ENCODE results near the gene UNC13B. TPM values are rescaled to one million over a fixed set of nuclear protein-coding genes. Genes with fewer than 3 reads are reported as not detected.
A peak's percentile ranks its signal among the peaks of the same experiment; 100 is the strongest.

Gene UNC13B
- total RNA-seq, 1 experiment from 2014 or later, result 19.7 TPM

DNA sequence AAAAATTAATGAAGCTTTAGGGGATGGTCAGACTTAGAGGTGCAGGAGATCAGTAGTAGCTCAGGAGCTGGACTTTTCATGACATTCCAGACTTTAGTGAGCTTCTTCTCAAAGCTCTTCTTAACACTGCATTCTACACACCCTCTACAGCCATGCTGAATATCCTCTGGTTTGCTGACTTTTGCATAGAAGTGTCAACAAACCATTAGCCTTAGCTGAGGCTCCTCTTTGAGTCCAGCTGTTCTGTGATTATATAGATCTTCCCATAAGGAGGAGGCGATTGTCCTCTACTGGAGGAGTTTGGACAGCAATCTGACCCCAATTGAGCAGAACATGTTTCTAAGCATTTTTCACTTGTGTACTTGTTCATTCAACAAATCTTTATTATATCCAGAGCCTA lies 253.1 kb downstream of the UNC13B start:
- BruUV-seq (replicated peaks), result no TSS peak
- Histone ChIP-seq H3K36me3 (ENCODE audit: control insufficient read depth, insufficient read depth, low read length) (no peaks in the 10 kb centered on the region), H3K27me3 (replicated peaks; ENCODE audit: control insufficient read depth, insufficient read depth, low read length) (no peaks in the 10 kb centered on the region), H3K4me3 (ENCODE audit: low read depth, low read length) (no peak overlapping the region), H3K4me1 (no peaks in the 10 kb centered on the region), H3K9me3 (no peaks in the 10 kb centered on the region)
- ChIA-PET CTCF (interaction anchor here (1.4 to 1.8 kb wide), 2 partner anchors 298 to 299 kb away, joined by 5 to 6 read pairs; partner anchors contain the start of gene ATOSB), POLR2A (no interaction called here)
- Mint-ChIP-seq H3K27ac (ENCODE audit: unreplicated experiment) (no peak overlapping the region), H3K9me3 (ENCODE audit: unreplicated experiment) (peaks cover 27% of the 10 kb centered on the region), H3K27me3 (ENCODE audit: insufficient read depth, unreplicated experiment) (no peaks in the 10 kb centered on the region), H3K36me3 (ENCODE audit: insufficient read depth, unreplicated experiment) (no peaks in the 10 kb centered on the region), H3K4me3 (ENCODE audit: unreplicated experiment) (no peak overlapping the region), H3K4me1 (ENCODE audit: low read depth, unreplicated experiment) (no peaks in the 10 kb centered on the region)
- intact Hi-C loops (cut with micrococcal nuclease; ENCODE audit: unreplicated experiment), result loop anchor here (1.0 kb wide), 1 partner anchor 299 kb away; no protein-coding TSS in a partner anchor
- TF ChIP-seq CTCF (IDR thresholded peaks at IDR 0.05; ENCODE audit: insufficient read depth in 1 of 2, low read depth in 1 of 2, low read length in 1 of 2, severe bottlenecking in 1 of 2, unreplicated experiment in 1 of 2), result no peak
- DNase-seq, result no peak

DNA sequence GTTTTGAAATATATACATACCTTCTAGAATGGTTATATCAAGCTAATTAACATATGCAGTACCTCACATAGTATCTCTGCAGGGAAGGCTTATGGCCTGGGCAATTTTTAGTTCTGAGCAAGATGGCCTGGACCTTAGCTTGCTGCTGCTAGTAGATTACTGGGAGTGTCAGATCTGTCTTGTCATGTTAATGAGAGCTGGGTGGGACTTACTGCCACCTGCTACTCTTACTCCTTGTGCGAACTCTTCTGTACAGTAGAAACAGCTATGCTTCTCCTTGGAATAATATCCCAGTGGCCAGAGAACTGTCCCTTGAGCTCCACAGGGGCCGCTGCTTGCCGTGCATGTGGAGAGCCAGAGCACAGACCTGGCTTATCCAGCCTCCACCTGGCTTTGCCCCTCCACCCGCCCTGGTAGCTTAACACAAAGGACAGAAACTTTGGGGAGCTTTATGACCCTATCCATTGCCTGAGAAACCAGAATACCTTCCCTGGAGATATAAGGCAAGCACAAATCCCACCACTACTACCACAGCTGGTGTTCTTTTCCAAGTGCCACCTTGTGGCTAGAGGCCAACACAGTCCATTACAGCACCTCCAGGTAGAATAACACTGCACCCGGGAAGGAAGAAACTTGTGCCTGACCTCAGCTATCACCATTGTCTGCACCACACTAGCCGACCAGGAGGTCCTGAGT lies 253.7 kb downstream of the UNC13B start:
- Histone ChIP-seq H3K27me3 (replicated peaks; ENCODE audit: control insufficient read depth, insufficient read depth, low read length) (no peaks in the 10 kb centered on the region), H3K4me1 (no peaks in the 10 kb centered on the region), H3K36me3 (ENCODE audit: control insufficient read depth, insufficient read depth, low read length) (no peaks in the 10 kb centered on the region), H3K9me3 (no peaks in the 10 kb centered on the region), H3K4me3 (ENCODE audit: low read depth, low read length) (no peak overlapping the region)
- H3K27me3 Mint-ChIP-seq (ENCODE audit: insufficient read depth, unreplicated experiment), result no peaks in the 10 kb centered on the region
- no peaks in the 10 kb centered on the region for H3K4me1 Mint-ChIP-seq (ENCODE audit: low read depth, unreplicated experiment)
- no peak overlapping the region for H3K4me3 Mint-ChIP-seq (ENCODE audit: unreplicated experiment)
- peak in 1 of 2 experiments; percentile 23 for DNase-seq
- peaks cover 27% of the 10 kb centered on the region for H3K9me3 Mint-ChIP-seq (ENCODE audit: unreplicated experiment)
- no peak overlapping the region for H3K27ac Mint-ChIP-seq (ENCODE audit: unreplicated experiment)
- POLR2A ChIA-PET, result no interaction called here
- peak; percentile 14 to 21 for TF ChIP-seq CTCF (IDR thresholded peaks at IDR 0.05; ENCODE audit: insufficient read depth in 1 of 2, low read depth in 1 of 2, low read length in 1 of 2, severe bottlenecking in 1 of 2, unreplicated experiment in 1 of 2)
- H3K36me3 Mint-ChIP-seq (ENCODE audit: insufficient read depth, unreplicated experiment), result no peaks in the 10 kb centered on the region
- no TSS peak for BruUV-seq (replicated peaks)
- CTCF ChIA-PET, result interaction anchor here (0.6 to 1.8 kb wide), 4 partner anchors 156 to 300 kb away, joined by 3 to 6 read pairs (median 5); partner anchors contain the start of gene ATOSB
- intact Hi-C loops (cut with micrococcal nuclease; ENCODE audit: unreplicated experiment), result loop anchor here (1.0 kb wide), 1 partner anchor 299 kb away; no protein-coding TSS in a partner anchor

GRCh38 chr9:35416098-35416427 lies 254.3 kb downstream of the UNC13B start:
- CTCF ChIA-PET, result interaction anchor here (0.6 to 1.8 kb wide), 3 partner anchors 255 to 300 kb away, joined by 3 to 6 read pairs (median 5); partner anchors contain the start of gene ATOSB
- BruUV-seq (replicated peaks), result no TSS peak

More at GRCh38 chr9:35416098-35416427, 254.3 kb downstream of the UNC13B start:
- no peaks in the 10 kb centered on the region for H3K9me3 ChIP-seq
- no peak for TF ChIP-seq CTCF (IDR thresholded peaks at IDR 0.05; ENCODE audit: insufficient read depth in 1 of 2, low read depth in 1 of 2, low read length in 1 of 2, severe bottlenecking in 1 of 2, unreplicated experiment in 1 of 2)
- Mint-ChIP-seq H3K27me3 (ENCODE audit: insufficient read depth, unreplicated experiment) (no peaks in the 10 kb centered on the region), H3K9me3 (ENCODE audit: unreplicated experiment) (peaks cover 27% of the 10 kb centered on the region), H3K27ac (ENCODE audit: unreplicated experiment) (no peak overlapping the region), H3K4me3 (ENCODE audit: unreplicated experiment) (no peak overlapping the region), H3K4me1 (ENCODE audit: low read depth, unreplicated experiment) (no peaks in the 10 kb centered on the region), H3K36me3 (ENCODE audit: insufficient read depth, unreplicated experiment) (no peaks in the 10 kb centered on the region)
- DNase-seq, result no peak
- H3K4me3 ChIP-seq (ENCODE audit: low read depth, low read length), result no peak overlapping the region
- POLR2A ChIA-PET, result no interaction called here
- H3K27me3 ChIP-seq (replicated peaks; ENCODE audit: control insufficient read depth, insufficient read depth, low read length), result no peaks in the 10 kb centered on the region
- no peaks in the 10 kb centered on the region for H3K36me3 ChIP-seq (ENCODE audit: control insufficient read depth, insufficient read depth, low read length)
- intact Hi-C loops (cut with micrococcal nuclease; ENCODE audit: unreplicated experiment), result no loop called here
- no peaks in the 10 kb centered on the region for H3K4me1 ChIP-seq

Data from Caco-2 (cell line).